ENCODE data around the gene C19orf44.

GRCh38 chr19:16525751-16526481, 29.7 kb downstream of the C19orf44 start:
- TF ChIP-seq POLR2A (IDR thresholded peaks at IDR 0.05) (no peak), EP300 (IDR thresholded peaks at IDR 0.05) (no peak)

Data from ovary (tissue), 1 donor.